HepG2 (cell line): ENCODE results near the gene HMGN4. TPM values are rescaled to one million over a fixed set of nuclear protein-coding genes. Genes with fewer than 3 reads are reported as not detected.

Experiments used
- ATAC-seq: fragments of 200-7000 bp; cut with Tn5 transposase; 3 replicates; pipeline ENCODE4 v1.9.1; 2020; ENCODE audit warnings: mild to moderate bottlenecking, moderate library complexity
- BruUV-seq: library from RNA; stranded (reverse); fragments of 400-500 nt; replicated peaks from 2 replicates; lab custom pipeline; 2021; lab: Mats Ljungman, UMichigan
- CTCF ChIA-PET: fragments of 300-600 bp; formaldehyde crosslinking; extraction: SDS; loops from one replicate; lab custom pipeline; 2021; ENCODE audit warnings: low total read pairs, inconsistent platforms, low intra/inter-chr PET ratio; lab: Yijun Ruan, JAX
- POLR2A ChIA-PET: fragments of 350-600 bp; sonication (Branson Sonifier 250); formaldehyde crosslinking; loops from one replicate; lab custom pipeline; 2020; ENCODE audit warnings: antibody characterized with exemption, inconsistent platforms; lab: Yijun Ruan, JAX
- DNase-seq: peaks from one replicate; pipeline ENCODE4 v3.0.0-alpha.2; 2015; ENCODE audit warnings: low spot score
- FAIRE-seq: peaks from 3 replicates; lab custom pipeline; 2011; peaks lifted over from hg19 to GRCh38; lab: Jason Lieb, UNC
- H2AFZ ChIP-seq: one replicate; pipeline ENCODE4 v1.6.1; 2011; ENCODE audit warnings: low read length, inconsistent platforms
- H3K27ac ChIP-seq: fragments of 300-600 bp; 3 replicates; pipeline ENCODE4 v1.8.0; 2011; ENCODE audit warnings: mixed run types, mild to moderate bottlenecking, mixed read lengths, low read length, inconsistent platforms; ENCODE audit not compliant: insufficient read depth; ENCODE audit errors: extremely low read length
- H3K27me3 ChIP-seq, 2 experiments: fragments of 200-600 bp in 1 of 2; 2 replicates in 1 of 2; 3 replicates in 1 of 2; pipeline versions ENCODE4 v1.6.0 to v1.8.0; 2011; ENCODE audit warnings: low read length in 2 of 2, mild to moderate bottlenecking in 2 of 2, moderate library complexity in 2 of 2, inconsistent platforms in 1 of 2; ENCODE audit not compliant: insufficient read depth in 2 of 2, control insufficient read depth in 1 of 2
- H3K36me3 ChIP-seq, 2 experiments: fragments of 200-600 bp in 1 of 2; replicated peaks in 1 of 2; 2 replicates in 1 of 2; 3 replicates in 1 of 2; pipeline versions ENCODE4 v1.5.1 to v1.8.0; 2011; ENCODE audit warnings: low read length in 2 of 2, inconsistent platforms in 1 of 2; ENCODE audit not compliant: insufficient read depth in 2 of 2, control insufficient read depth in 1 of 2
- H3K4me1 ChIP-seq: 2 replicates; pipeline ENCODE4 v1.5.1; 2012; ENCODE audit warnings: low read length, inconsistent platforms; ENCODE audit not compliant: insufficient read depth
- H3K4me2 ChIP-seq: 2 replicates; pipeline ENCODE4 v1.6.0; 2011; ENCODE audit warnings: low read depth, low read length, inconsistent platforms
- H3K4me3 ChIP-seq, 3 experiments: fragments of 200-600 bp in 1 of 3; sonication (generic), shearing (Covaris generic) in 1 of 3; replicated peaks in 1 of 3; 2 replicates each; pipeline ENCODE4 v1.5.1; 2011 to 2016; ENCODE audit warnings: low read length in 3 of 3, inconsistent platforms in 2 of 3, low read depth in 2 of 3, mild to moderate bottlenecking in 2 of 3, control low read depth in 1 of 3, mixed read lengths in 1 of 3; ENCODE audit not compliant: insufficient read depth in 1 of 3
- H3K79me2 ChIP-seq: one replicate; pipeline ENCODE4 v1.6.1; 2011; ENCODE audit warnings: low read length, inconsistent platforms; ENCODE audit not compliant: insufficient read depth
- H3K9ac ChIP-seq: 2 replicates; pipeline ENCODE4 v1.6.0; 2011; ENCODE audit warnings: mild to moderate bottlenecking, low read depth, low read length, inconsistent platforms; ENCODE audit not compliant: insufficient read depth
- H3K9me3 ChIP-seq: 2 replicates; pipeline ENCODE4 v1.5.1; 2012; ENCODE audit warnings: mild to moderate bottlenecking, low read length
- H4K20me1 ChIP-seq: 2 replicates; pipeline ENCODE4 v1.6.0; 2011; ENCODE audit warnings: inconsistent platforms, mild to moderate bottlenecking, low read length, moderate library complexity; ENCODE audit not compliant: insufficient read depth
- FOXK1 ChIP-seq: sonication (generic); formaldehyde crosslinking; IDR thresholded peaks from 2 replicates; pipeline ENCODE4 v1.4.0; 2020; ENCODE audit warnings: low read depth, missing genetic modification reagents, borderline replicate concordance
- HCFC1 ChIP-seq: fragments of 150-350 bp; IDR thresholded peaks from 2 replicates; pipeline ENCODE4 v1.6.1; 2014; ENCODE audit warnings: low read depth, low read length
- KDM3A ChIP-seq: IDR thresholded peaks from 2 replicates; pipeline ENCODE4 v1.6.1; 2018; ENCODE audit warnings: low read depth, missing compliant biosample characterization
- NFE2L1 ChIP-seq: sonication (generic); formaldehyde crosslinking; IDR thresholded peaks from 2 replicates; pipeline ENCODE4 v1.4.0; 2020; ENCODE audit warnings: missing genetic modification reagents, mild to moderate bottlenecking, borderline replicate concordance
- PAF1 ChIP-seq: IDR thresholded peaks from 2 replicates; pipeline ENCODE4 v1.6.1; 2016; ENCODE audit warnings: missing genetic modification reagents, missing compliant biosample characterization
- PAWR ChIP-seq: sonication (generic); formaldehyde crosslinking; IDR thresholded peaks from 2 replicates; pipeline ENCODE4 v1.4.0; 2020; ENCODE audit warnings: missing genetic modification reagents, mild to moderate bottlenecking, borderline replicate concordance
- PHF20 ChIP-seq: sonication (generic); formaldehyde crosslinking; IDR thresholded peaks from 2 replicates; pipeline ENCODE4 v1.5.0; 2020; ENCODE audit warnings: mild to moderate bottlenecking, missing genetic modification reagents
- PHF5A ChIP-seq: IDR thresholded peaks from one replicate; pipeline ENCODE4 v1.6.1; 2018; ENCODE audit warnings: low read depth, missing genetic modification reagents; ENCODE audit not compliant: unreplicated experiment
- SIX1 ChIP-seq: sonication (generic); formaldehyde crosslinking; IDR thresholded peaks from 2 replicates; pipeline ENCODE4 v1.4.0; 2020; ENCODE audit warnings: missing genetic modification reagents, borderline replicate concordance
- SMYD3 ChIP-seq: sonication (generic); formaldehyde crosslinking; IDR thresholded peaks from 2 replicates; pipeline ENCODE4 v1.8.1; 2023; ENCODE audit warnings: mild to moderate bottlenecking, missing genetic modification reagents
- TARDBP ChIP-seq: sonication (generic); formaldehyde crosslinking; IDR thresholded peaks from 2 replicates; pipeline ENCODE4 v1.8.0; 2022; ENCODE audit warnings: mild to moderate bottlenecking, missing genetic modification reagents
- ZNF557 ChIP-seq: sonication (generic); formaldehyde crosslinking; IDR thresholded peaks from 2 replicates; pipeline ENCODE4 v1.4.0; 2020; ENCODE audit warnings: missing genetic modification reagents
- ZNF713 ChIP-seq: sonication (generic); formaldehyde crosslinking; IDR thresholded peaks from 2 replicates; pipeline ENCODE4 v1.4.0; 2020; ENCODE audit warnings: mild to moderate bottlenecking, missing genetic modification reagents
- ZNF782 ChIP-seq: sonication (generic); formaldehyde crosslinking; IDR thresholded peaks from 2 replicates; pipeline ENCODE4 v1.4.0; 2020; ENCODE audit warnings: missing genetic modification reagents, mild to moderate bottlenecking, borderline replicate concordance
- ZSCAN31 ChIP-seq: sonication (generic); formaldehyde crosslinking; IDR thresholded peaks from 2 replicates; pipeline ENCODE4 v1.5.0; 2020; ENCODE audit warnings: low read depth, mild to moderate bottlenecking, missing genetic modification reagents
- WGBS: methylation state at CpG from one replicate; pipeline ENCODE4 v1.1.6; 2017; ENCODE audit warnings: low lambda C conversion rate; 5-methylcytosine and 5-hydroxymethylcytosine counted together
- in situ Hi-C: cut with HindIII; loops from 2 replicates; pipeline ENCODE4 v1.10.0; 2017; ENCODE audit warnings: low pct_unique_long_range_greater_than_20kb; ENCODE audit not compliant: extremely low pct_ligation_motif_present
- intact Hi-C: fragments of 100-400 bp; cut with micrococcal nuclease; formaldehyde crosslinking; loops from one replicate; pipeline ENCODE4 v1.10.0; 2022; ENCODE audit not compliant: unreplicated experiment
- polyA plus RNA-seq, 8 experiments: library from polyadenylated mRNA; depleted of rRNA in 3 of 8; stranded (reverse) in 7 of 8; unstranded in 1 of 8; fragments of >200 nt; fragmentation: Illumina TruSeq in 4 of 8; extraction: Trizol in 4 of 8; gene quantifications; 2 replicates each; pipeline versions ENCODE4 v1.2.1 to v1.2.3, GENCODE V29; 2011 to 2016; ENCODE audit warnings: low read depth in 4 of 8, missing spikeins in 1 of 8, mixed read lengths in 1 of 8; ENCODE audit not compliant: insufficient read depth in 1 of 8
- total RNA-seq, 5 experiments: library from RNA; depleted of rRNA; stranded (reverse); fragments of >200 nt; fragmentation: Illumina TruSeq; extraction: Trizol; gene quantifications; 2 replicates each; pipeline ENCODE4 v1.2.3, GENCODE V29; 2016; ENCODE audit warnings: low read depth in 1 of 5
- TF ChIP-seq, protein P1 (sequence below): sonication (generic); formaldehyde crosslinking; IDR thresholded peaks from 2 replicates; pipeline ENCODE4 v1.5.0; 2020; ENCODE audit warnings: missing genetic modification reagents, mild to moderate bottlenecking, borderline replicate concordance
- TF ChIP-seq, protein P2 (sequence below): sonication (generic); formaldehyde crosslinking; IDR thresholded peaks from 2 replicates; pipeline ENCODE4 v1.4.0; 2020; ENCODE audit warnings: mild to moderate bottlenecking, low read depth, missing genetic modification reagents
- TF ChIP-seq, protein P3 (sequence below): sonication (generic); formaldehyde crosslinking; IDR thresholded peaks from 2 replicates; pipeline ENCODE4 v1.8.0; 2022; ENCODE audit warnings: mild to moderate bottlenecking, missing genetic modification reagents
- TF ChIP-seq, protein P4 (sequence below): sonication (generic); formaldehyde crosslinking; conservative IDR thresholded peaks from 2 replicates; pipeline ENCODE4 v1.8.1; 2023; ENCODE audit warnings: missing genetic modification reagents

The HMGN4 gene
- total and polyA plus RNA-seq, 2 of the 13 experiments (the other 11 are each of a cell fraction or from before 2014, with no cell fraction given), result 39.9 to 52.1 TPM

- Histone ChIP-seq H3K4me2 (peak overlapping the region; percentile 89), H3K36me3 (no peaks in the 10 kb centered on the region), H3K4me3 (peak overlapping the region; percentile 77 to 81 (median 80)), H3K9me3 (no peaks in the 10 kb centered on the region), H3K79me2 (no peaks in the 10 kb centered on the region), H3K27ac (peak overlapping the region; percentile 35), H3K27me3 (no peaks in the 10 kb centered on the region; a peak in 1 of 5 replicates), H3K9ac (peak overlapping the region; percentile 70), H2AFZ (peak overlapping the region; percentile 91), H3K4me1 (peaks cover 51% of the 10 kb centered on the region), H4K20me1 (no peaks in the 10 kb centered on the region)
- FAIRE-seq, result no peak
- ATAC-seq, result no peak
- WGBS, result 0% methylated on average over 1 of the region's 1 CpG
- no peak for DNase-seq
- intact Hi-C loops (loop anchor here (1.0 to 10.0 kb wide), 4 partner anchors 14 to 920 kb away; partner anchors contain the start of gene ZNF184), in situ Hi-C loops (loop anchor here (5.0 kb wide), 1 partner anchor 222 kb away; no protein-coding TSS in a partner anchor)
- ChIA-PET CTCF (no interaction called here), POLR2A (interaction anchor here (0.9 to 5.7 kb wide), 5 partner anchors 11 to 223 kb away, joined by 3 to 68 read pairs (median 6); partner anchors contain the start of gene HMGN4)
- no TSS peak for BruUV-seq
- TF ChIP-seq ZNF557 (CRISPR knock-in tag), result no peak
- no peak for TF ChIP-seq FOXK1 (CRISPR knock-in tag)
- peak; percentile 5 for TF ChIP-seq PHF5A (CRISPR knock-in tag)
- TF ChIP-seq, protein P1, sequence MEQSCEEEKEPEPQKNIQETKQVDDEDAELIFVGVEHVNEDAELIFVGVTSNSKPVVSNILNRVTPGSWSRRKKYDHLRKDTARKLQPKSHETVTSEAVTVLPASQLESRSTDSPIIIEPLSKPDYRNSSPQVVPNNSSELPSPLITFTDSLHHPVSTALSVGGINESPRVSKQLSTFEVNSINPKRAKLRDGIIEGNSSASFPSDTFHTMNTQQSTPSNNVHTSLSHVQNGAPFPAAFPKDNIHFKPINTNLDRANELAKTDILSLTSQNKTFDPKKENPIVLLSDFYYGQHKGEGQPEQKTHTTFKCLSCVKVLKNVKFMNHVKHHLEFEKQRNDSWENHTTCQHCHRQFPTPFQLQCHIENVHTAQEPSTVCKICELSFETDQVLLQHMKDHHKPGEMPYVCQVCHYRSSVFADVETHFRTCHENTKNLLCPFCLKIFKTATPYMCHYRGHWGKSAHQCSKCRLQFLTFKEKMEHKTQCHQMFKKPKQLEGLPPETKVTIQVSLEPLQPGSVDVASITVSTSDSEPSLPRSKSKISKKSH (CRISPR knock-in tag), result no peak
- TF ChIP-seq PHF20 (CRISPR knock-in tag), result 0 out of 2 replicates have a peak, but pooled peaks have one; percentile 26
- no peak for TF ChIP-seq HCFC1
- TF ChIP-seq ZNF782, result no peak
- TF ChIP-seq NFE2L1 (CRISPR knock-in tag), result no peak
- peak; percentile 45; the same call in 1 of the 2 replicates for TF ChIP-seq SMYD3
- TF ChIP-seq PAWR (CRISPR knock-in tag), result 0 out of 2 replicates have a peak, but pooled peaks have one; percentile 8
- TF ChIP-seq SIX1 (CRISPR knock-in tag), result no peak
- TF ChIP-seq, protein P2, sequence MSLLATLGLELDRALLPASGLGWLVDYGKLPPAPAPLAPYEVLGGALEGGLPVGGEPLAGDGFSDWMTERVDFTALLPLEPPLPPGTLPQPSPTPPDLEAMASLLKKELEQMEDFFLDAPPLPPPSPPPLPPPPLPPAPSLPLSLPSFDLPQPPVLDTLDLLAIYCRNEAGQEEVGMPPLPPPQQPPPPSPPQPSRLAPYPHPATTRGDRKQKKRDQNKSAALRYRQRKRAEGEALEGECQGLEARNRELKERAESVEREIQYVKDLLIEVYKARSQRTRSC, result no peak
- TF ChIP-seq, protein P3, sequence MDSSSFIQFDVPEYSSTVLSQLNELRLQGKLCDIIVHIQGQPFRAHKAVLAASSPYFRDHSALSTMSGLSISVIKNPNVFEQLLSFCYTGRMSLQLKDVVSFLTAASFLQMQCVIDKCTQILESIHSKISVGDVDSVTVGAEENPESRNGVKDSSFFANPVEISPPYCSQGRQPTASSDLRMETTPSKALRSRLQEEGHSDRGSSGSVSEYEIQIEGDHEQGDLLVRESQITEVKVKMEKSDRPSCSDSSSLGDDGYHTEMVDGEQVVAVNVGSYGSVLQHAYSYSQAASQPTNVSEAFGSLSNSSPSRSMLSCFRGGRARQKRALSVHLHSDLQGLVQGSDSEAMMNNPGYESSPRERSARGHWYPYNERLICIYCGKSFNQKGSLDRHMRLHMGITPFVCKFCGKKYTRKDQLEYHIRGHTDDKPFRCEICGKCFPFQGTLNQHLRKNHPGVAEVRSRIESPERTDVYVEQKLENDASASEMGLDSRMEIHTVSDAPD, result 0 out of 2 replicates have a peak, but pooled peaks have one; percentile 43
- TF ChIP-seq KDM3A, result 0 out of 2 replicates have a peak, but pooled peaks have one; percentile 0
- no peak for TF ChIP-seq PAF1 (CRISPR knock-in tag)
- TF ChIP-seq TARDBP (CRISPR knock-in tag), result 0 out of 2 replicates have a peak, but pooled peaks have one; percentile 3
- no peak for TF ChIP-seq ZNF713 (CRISPR knock-in tag)
- no peak for TF ChIP-seq ZSCAN31 (CRISPR knock-in tag)
- TF ChIP-seq, protein P4, sequence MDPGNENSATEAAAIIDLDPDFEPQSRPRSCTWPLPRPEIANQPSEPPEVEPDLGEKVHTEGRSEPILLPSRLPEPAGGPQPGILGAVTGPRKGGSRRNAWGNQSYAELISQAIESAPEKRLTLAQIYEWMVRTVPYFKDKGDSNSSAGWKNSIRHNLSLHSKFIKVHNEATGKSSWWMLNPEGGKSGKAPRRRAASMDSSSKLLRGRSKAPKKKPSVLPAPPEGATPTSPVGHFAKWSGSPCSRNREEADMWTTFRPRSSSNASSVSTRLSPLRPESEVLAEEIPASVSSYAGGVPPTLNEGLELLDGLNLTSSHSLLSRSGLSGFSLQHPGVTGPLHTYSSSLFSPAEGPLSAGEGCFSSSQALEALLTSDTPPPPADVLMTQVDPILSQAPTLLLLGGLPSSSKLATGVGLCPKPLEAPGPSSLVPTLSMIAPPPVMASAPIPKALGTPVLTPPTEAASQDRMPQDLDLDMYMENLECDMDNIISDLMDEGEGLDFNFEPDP (CRISPR knock-in tag), result 0 out of 2 replicates have a peak, but pooled peaks have one; percentile 81
Observed at GRCh38 chr6:26554447-26554696, 16.2 kb downstream of the HMGN4 start.
